Endothelial cell of umbilical vein (primary cell): Measurements from ENCODE around the gene MARF1. TPM values are rescaled to one million over a fixed set of nuclear protein-coding genes. Genes with fewer than 3 reads are reported as not detected.

ENCODE experiments used
- BruUV-seq: library from RNA; stranded (reverse); fragments of 400-500 nt; replicated peaks from 2 replicates; lab custom pipeline; 2021; lab: Mats Ljungman, UMichigan
- CTCF ChIA-PET: fragments of 300-600, 350-600 bp; sonication (Branson Sonifier 250); formaldehyde crosslinking; loops from one replicate; lab custom pipeline; 2021; ENCODE audit warnings: antibody characterized with exemption, inconsistent platforms; lab: Charles Lee
- POLR2A ChIA-PET: fragments of 300-600, 350-600 bp; sonication (Branson Sonifier 250); formaldehyde crosslinking; loops from one replicate; lab custom pipeline; 2021; ENCODE audit warnings: antibody characterized with exemption, inconsistent platforms; lab: Charles Lee
- DNase-seq: peaks from one replicate; pipeline ENCODE4 v3.0.0-alpha.2; 2011; ENCODE audit warnings: low read depth, low spot score
- FAIRE-seq: peaks from 2 replicates; lab custom pipeline; 2011; peaks lifted over from hg19 to GRCh38; lab: Jason Lieb, UNC
- H2AFZ ChIP-seq: 2 replicates; pipeline ENCODE4 v1.6.0; 2012; ENCODE audit warnings: low read depth, low read length, control low read depth, inconsistent platforms
- H3K27ac ChIP-seq: 2 replicates; pipeline ENCODE4 v1.5.1; 2011; ENCODE audit warnings: low read depth, mild to moderate bottlenecking, control low read depth, low read length, moderate library complexity; ENCODE audit not compliant: insufficient read depth
- H3K27me3 ChIP-seq, 2 experiments: 2 replicates each; pipeline versions ENCODE4 v1.6.0 to v1.6.1; 2011; ENCODE audit warnings: low read length in 2 of 2, mixed read lengths in 1 of 2; ENCODE audit not compliant: control insufficient read depth in 2 of 2, insufficient read depth in 2 of 2
- H3K36me3 ChIP-seq, 2 experiments: 2 replicates in 1 of 2; 3 replicates in 1 of 2; pipeline ENCODE4 v1.5.1; 2011; ENCODE audit warnings: low read length in 2 of 2, mild to moderate bottlenecking in 1 of 2, moderate library complexity in 1 of 2; ENCODE audit not compliant: control insufficient read depth in 2 of 2, insufficient read depth in 2 of 2; ENCODE audit errors: extremely low read depth in 1 of 2
- H3K4me1 ChIP-seq: 3 replicates; pipeline ENCODE4 v1.5.1; 2011; ENCODE audit warnings: mild to moderate bottlenecking, low read length; ENCODE audit not compliant: control insufficient read depth, insufficient read depth; ENCODE audit errors: extremely low read depth
- H3K4me2 ChIP-seq: 2 replicates; pipeline ENCODE4 v1.6.1; 2011; ENCODE audit warnings: low read length, control low read depth, mixed read lengths; ENCODE audit not compliant: insufficient read depth
- H3K4me3 ChIP-seq, 3 experiments: fragments of 200-600 bp in 1 of 3; sonication (generic), shearing (Covaris generic) in 1 of 3; replicated peaks in 1 of 3; 2 replicates each; pipeline ENCODE4 v1.5.1; 2011 to 2016; ENCODE audit warnings: control low read depth in 3 of 3, low read length in 3 of 3, mild to moderate bottlenecking in 2 of 3, inconsistent platforms in 1 of 3, low read depth in 1 of 3, moderate library complexity in 1 of 3; ENCODE audit not compliant: insufficient read depth in 1 of 3
- H3K79me2 ChIP-seq: 2 replicates; pipeline ENCODE4 v1.6.0; 2012; ENCODE audit warnings: low read length, inconsistent platforms; ENCODE audit not compliant: control insufficient read depth, insufficient read depth
- H3K9ac ChIP-seq: replicated peaks from 2 replicates; pipeline ENCODE3; 2011; ENCODE audit warnings: low read length, control low read depth; ENCODE audit not compliant: insufficient read depth; ENCODE audit errors: extremely low read depth
- H3K9me1 ChIP-seq: replicated peaks from 3 replicates; pipeline ENCODE4 v1.6.0; 2011; ENCODE audit warnings: mild to moderate bottlenecking, low read length; ENCODE audit not compliant: control insufficient read depth, insufficient read depth; ENCODE audit errors: extremely low read depth
- H3K9me3 ChIP-seq: replicated peaks from 2 replicates; pipeline ENCODE4 v1.5.1; 2012; ENCODE audit warnings: low read length, inconsistent platforms; ENCODE audit not compliant: control insufficient read depth, insufficient read depth
- H4K20me1 ChIP-seq: replicated peaks from 2 replicates; pipeline ENCODE3; 2011; ENCODE audit warnings: mild to moderate bottlenecking, low read length; ENCODE audit not compliant: control insufficient read depth, insufficient read depth; ENCODE audit errors: extremely low read depth
- CTCF ChIP-seq, 2 donors: IDR thresholded peaks; 1 replicate in 1 of 2; 2 replicates in 1 of 2; pipeline ENCODE4 v1.5.1; 2011; ENCODE audit warnings: low read length in 2 of 2, mild to moderate bottlenecking in 2 of 2, moderate library complexity in 2 of 2, control low read depth in 1 of 2, inconsistent platforms in 1 of 2, low read depth in 1 of 2; ENCODE audit not compliant: insufficient read depth in 1 of 2; ENCODE audit errors: extremely low read depth in 1 of 2
- EZH2 ChIP-seq: IDR thresholded peaks from 2 replicates; pipeline ENCODE4 v1.6.1; 2012; ENCODE audit warnings: borderline replicate concordance, low read depth, mild to moderate bottlenecking, moderate library complexity, low read length, inconsistent platforms; ENCODE audit not compliant: severe bottlenecking
- FOS ChIP-seq: IDR thresholded peaks from 2 replicates; pipeline ENCODE4 v1.6.1; 2011; ENCODE audit warnings: mild to moderate bottlenecking, low read length, moderate library complexity, borderline replicate concordance; ENCODE audit not compliant: insufficient read depth
- GATA2 ChIP-seq: IDR thresholded peaks from 2 replicates; pipeline ENCODE4 v1.7.0; 2011; ENCODE audit warnings: low read depth, mild to moderate bottlenecking, moderate library complexity, mixed read lengths, low read length; ENCODE audit not compliant: insufficient read length, insufficient read depth
- JUN ChIP-seq: IDR thresholded peaks from 2 replicates; pipeline ENCODE4 v1.6.1; 2011; ENCODE audit warnings: borderline replicate concordance, low read depth; ENCODE audit not compliant: insufficient read length, insufficient read depth
- MAX ChIP-seq: IDR thresholded peaks from 2 replicates; pipeline ENCODE4 v1.6.1; 2011; ENCODE audit not compliant: insufficient read depth, insufficient read length
- MYC ChIP-seq: IDR thresholded peaks from one replicate; pipeline ENCODE4 v1.6.1; 2011; ENCODE audit warnings: mild to moderate bottlenecking, low read depth, low read length
- POLR2A ChIP-seq: IDR thresholded peaks from 2 replicates; pipeline ENCODE4 v1.6.1; 2012; ENCODE audit warnings: low read depth, mild to moderate bottlenecking, control low read depth, low read length
- POLR2AphosphoS5 ChIP-seq: IDR thresholded peaks from 2 replicates; pipeline ENCODE4 v1.6.1; 2012; ENCODE audit warnings: low read depth, mild to moderate bottlenecking, control low read depth, low read length, moderate library complexity; ENCODE audit not compliant: insufficient read depth
- dilution Hi-C: fragments of 300-500 bp; cut with MboI; formaldehyde crosslinking; loops from one replicate; pipeline ENCODE4 v1.15.0; 2019; ENCODE audit warnings: low sequenced_read_pairs; ENCODE audit not compliant: extremely low pct_ligation_motif_present
- intact Hi-C: fragments of 100-400 bp; cut with micrococcal nuclease; formaldehyde crosslinking; loops from one replicate; pipeline ENCODE4 v1.10.0; 2022
- polyA plus RNA-seq, 4 experiments: library from polyadenylated mRNA; depleted of rRNA in 3 of 4; stranded (reverse) in 3 of 4; unstranded in 1 of 4; fragments of >200 nt; gene quantifications; 2 replicates each; pipeline versions ENCODE4 v1.2.1 to v1.2.3, GENCODE V29; 2011 to 2012; ENCODE audit warnings: missing spikeins in 1 of 4
- total RNA-seq: library from RNA; stranded (reverse); gene quantifications from 2 replicates; pipeline ENCODE4 v1.2.3, GENCODE V29; 2021

Gene MARF1
- total and polyA plus RNA-seq, 2 donors (not counting 3 experiments of a cell fraction or from before 2014, with no cell fraction given): 14.6 to 58.5 TPM

GRCh38 chr16:15648135-15648730, 5.3 kb upstream of the MARF1 start:
- TF ChIP-seq CTCF (IDR thresholded peaks at IDR 0.05; ENCODE audit: extremely low read depth in 1 of 2, insufficient read depth in 1 of 2, low read depth in 1 of 2, low read length in 2 of 2): no peak
- no peak for TF ChIP-seq MYC
- no peak for TF ChIP-seq JUN
- TF ChIP-seq POLR2AphosphoS5: no peak
- no peak for TF ChIP-seq GATA2
- TF ChIP-seq EZH2: no peak
- no peak for TF ChIP-seq FOS
- TF ChIP-seq MAX: no peak
- no peak for TF ChIP-seq POLR2A
- Histone ChIP-seq H3K27me3 (peaks cover 0 to 2% of the 10 kb centered on the region in 2 experiments), H3K9me1 (no peaks in the 10 kb centered on the region), H3K4me1 (peaks cover 19% of the 10 kb centered on the region), H3K9me3 (no peaks in the 10 kb centered on the region), H3K4me3 (no peak overlapping the region), H3K9ac (no peak overlapping the region), H2AFZ (no peak overlapping the region), H3K36me3 (no peaks in the 10 kb centered on the region), H3K79me2 (peaks cover 30% of the 10 kb centered on the region), H3K27ac (no peak overlapping the region), H3K4me2 (no peak overlapping the region), H4K20me1 (no peaks in the 10 kb centered on the region)
- dilution Hi-C loops (no loop called here), intact Hi-C loops (no loop called here)
- BruUV-seq: no TSS peak
- FAIRE-seq (no peak), DNase-seq (no peak)
- CTCF ChIA-PET: no interaction called here
- POLR2A ChIA-PET: no interaction called here
